Dedifferentiated amniotic fluid mesenchymal stem cell (primary cell): ENCODE results near the gene RHBDF1.

ENCODE experiments used
- DNase-seq: peaks from one replicate; pipeline ENCODE4 v3.0.0-alpha.2; 2016; ENCODE audit errors: extremely low spot score

Gene RHBDF1

GRCh38 chr16:94918-95265, 22.5 kb upstream of the RHBDF1 start:
- no peak for DNase-seq

- DNase-seq: no peak
Observed at GRCh38 chr16:92431-93339, 20.3 kb upstream of the RHBDF1 start.

GRCh38 chr16:91484-91883, 19.1 kb upstream of the RHBDF1 start:
- no peak for DNase-seq

- no peak for DNase-seq
Observed at GRCh38 chr16:89391-90302, 17.2 kb upstream of the RHBDF1 start.

GRCh38 chr16:88613-89012, 16.2 kb upstream of the RHBDF1 start:
- no peak for DNase-seq

- no peak for DNase-seq
Observed at GRCh38 chr16:86483-86952, 14.1 kb upstream of the RHBDF1 start.

- no peak for DNase-seq
Observed at GRCh38 chr16:85865-86264, 13.4 kb upstream of the RHBDF1 start.

- no peak for DNase-seq
Observed at GRCh38 chr16:85407-85782, 13.0 kb upstream of the RHBDF1 start.

- peak; percentile 84 for DNase-seq
Observed at GRCh38 chr16:84718-85406, 12.4 kb upstream of the RHBDF1 start.

- DNase-seq: no peak
Observed at GRCh38 chr16:83781-84615, 11.6 kb upstream of the RHBDF1 start.

- no peak for DNase-seq
Observed at GRCh38 chr16:83060-83603, 10.7 kb upstream of the RHBDF1 start.

GRCh38 chr16:79151-80054, 7.0 kb upstream of the RHBDF1 start:
- no peak for DNase-seq

GRCh38 chr16:78444-79150, 6.2 kb upstream of the RHBDF1 start:
- peak; percentile 37 for DNase-seq

- DNase-seq: no peak
Observed at GRCh38 chr16:77807-78443, 5.5 kb upstream of the RHBDF1 start, which contains the start of gene MPG. Gene MPG (plus strand): TSS chr16:78225. CDS start chr16:78310, 85 bp downstream.

GRCh38 chr16:77273-77806, 4.9 kb upstream of the RHBDF1 start:
- DNase-seq: peak; percentile 56

- DNase-seq: peak; percentile 69
Observed at GRCh38 chr16:76535-77272, 4.3 kb upstream of the RHBDF1 start.
